ENCODE measurements around the gene AREL1. TPM values are rescaled to one million over a fixed set of nuclear protein-coding genes. Genes with fewer than 3 reads are reported as not detected.
A peak's percentile ranks its signal among the peaks of the same experiment; 100 is the strongest.

AREL1 gene
- total and polyA plus RNA-seq, 10 of the 15 experiments (the other 5 are each of a cell fraction or from before 2014, with no cell fraction given) = 6.2 to 40.4 (median 23.7) TPM

GRCh38 chr14:74712499-74713394 lies at the start of gene AREL1, which contains the start of gene FCF1 (continued):
- TF ChIP-seq, protein P1, sequence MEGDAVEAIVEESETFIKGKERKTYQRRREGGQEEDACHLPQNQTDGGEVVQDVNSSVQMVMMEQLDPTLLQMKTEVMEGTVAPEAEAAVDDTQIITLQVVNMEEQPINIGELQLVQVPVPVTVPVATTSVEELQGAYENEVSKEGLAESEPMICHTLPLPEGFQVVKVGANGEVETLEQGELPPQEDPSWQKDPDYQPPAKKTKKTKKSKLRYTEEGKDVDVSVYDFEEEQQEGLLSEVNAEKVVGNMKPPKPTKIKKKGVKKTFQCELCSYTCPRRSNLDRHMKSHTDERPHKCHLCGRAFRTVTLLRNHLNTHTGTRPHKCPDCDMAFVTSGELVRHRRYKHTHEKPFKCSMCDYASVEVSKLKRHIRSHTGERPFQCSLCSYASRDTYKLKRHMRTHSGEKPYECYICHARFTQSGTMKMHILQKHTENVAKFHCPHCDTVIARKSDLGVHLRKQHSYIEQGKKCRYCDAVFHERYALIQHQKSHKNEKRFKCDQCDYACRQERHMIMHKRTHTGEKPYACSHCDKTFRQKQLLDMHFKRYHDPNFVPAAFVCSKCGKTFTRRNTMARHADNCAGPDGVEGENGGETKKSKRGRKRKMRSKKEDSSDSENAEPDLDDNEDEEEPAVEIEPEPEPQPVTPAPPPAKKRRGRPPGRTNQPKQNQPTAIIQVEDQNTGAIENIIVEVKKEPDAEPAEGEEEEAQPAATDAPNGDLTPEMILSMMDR (IDR thresholded peaks at IDR 0.05 in 2 of 3, conservative IDR thresholded peaks at IDR 0.05 in 1 of 3; ENCODE audit: control insufficient read depth in 2 of 3, extremely low read depth in 1 of 3, insufficient read depth in 1 of 3, low read depth in 3 of 3, low read length in 3 of 3) = no peak
- TF ChIP-seq RB1 (IDR thresholded peaks at IDR 0.05; ENCODE audit: borderline replicate concordance) (peak; percentile 81; the same call in 1 of the 2 replicates), IRF5 (IDR thresholded peaks at IDR 0.05; ENCODE audit: borderline replicate concordance) (no peak), MXI1 (IDR thresholded peaks at IDR 0.05; ENCODE audit: low read depth, low read length) (peak; percentile 90), ZBTB4 (CRISPR knock-in tag; IDR thresholded peaks at IDR 0.05) (no peak), SMARCA5 (IDR thresholded peaks at IDR 0.05) (no peak), ZNF592 (IDR thresholded peaks at IDR 0.05) (no peak), ZSCAN29 (IDR thresholded peaks at IDR 0.05) (no peak), CBFB (IDR thresholded peaks at IDR 0.05; ENCODE audit: low read depth) (peak; percentile 63; the same call in 1 of the 2 replicates), DPF2 (IDR thresholded peaks at IDR 0.05) (no peak), SUZ12 (IDR thresholded peaks at IDR 0.05; ENCODE audit: unreplicated experiment) (no peak), EED (IDR thresholded peaks at IDR 0.05; ENCODE audit: low read depth) (no peak)
- TF ChIP-seq, protein P2, sequence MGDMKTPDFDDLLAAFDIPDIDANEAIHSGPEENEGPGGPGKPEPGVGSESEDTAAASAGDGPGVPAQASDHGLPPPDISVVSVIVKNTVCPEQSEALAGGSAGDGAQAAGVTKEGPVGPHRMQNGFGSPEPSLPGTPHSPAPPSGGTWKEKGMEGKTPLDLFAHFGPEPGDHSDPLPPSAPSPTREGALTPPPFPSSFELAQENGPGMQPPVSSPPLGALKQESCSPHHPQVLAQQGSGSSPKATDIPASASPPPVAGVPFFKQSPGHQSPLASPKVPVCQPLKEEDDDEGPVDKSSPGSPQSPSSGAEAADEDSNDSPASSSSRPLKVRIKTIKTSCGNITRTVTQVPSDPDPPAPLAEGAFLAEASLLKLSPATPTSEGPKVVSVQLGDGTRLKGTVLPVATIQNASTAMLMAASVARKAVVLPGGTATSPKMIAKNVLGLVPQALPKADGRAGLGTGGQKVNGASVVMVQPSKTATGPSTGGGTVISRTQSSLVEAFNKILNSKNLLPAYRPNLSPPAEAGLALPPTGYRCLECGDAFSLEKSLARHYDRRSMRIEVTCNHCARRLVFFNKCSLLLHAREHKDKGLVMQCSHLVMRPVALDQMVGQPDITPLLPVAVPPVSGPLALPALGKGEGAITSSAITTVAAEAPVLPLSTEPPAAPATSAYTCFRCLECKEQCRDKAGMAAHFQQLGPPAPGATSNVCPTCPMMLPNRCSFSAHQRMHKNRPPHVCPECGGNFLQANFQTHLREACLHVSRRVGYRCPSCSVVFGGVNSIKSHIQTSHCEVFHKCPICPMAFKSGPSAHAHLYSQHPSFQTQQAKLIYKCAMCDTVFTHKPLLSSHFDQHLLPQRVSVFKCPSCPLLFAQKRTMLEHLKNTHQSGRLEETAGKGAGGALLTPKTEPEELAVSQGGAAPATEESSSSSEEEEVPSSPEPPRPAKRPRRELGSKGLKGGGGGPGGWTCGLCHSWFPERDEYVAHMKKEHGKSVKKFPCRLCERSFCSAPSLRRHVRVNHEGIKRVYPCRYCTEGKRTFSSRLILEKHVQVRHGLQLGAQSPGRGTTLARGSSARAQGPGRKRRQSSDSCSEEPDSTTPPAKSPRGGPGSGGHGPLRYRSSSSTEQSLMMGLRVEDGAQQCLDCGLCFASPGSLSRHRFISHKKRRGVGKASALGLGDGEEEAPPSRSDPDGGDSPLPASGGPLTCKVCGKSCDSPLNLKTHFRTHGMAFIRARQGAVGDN (IDR thresholded peaks at IDR 0.05) = peak; percentile 64

Measured in GM12878 (cell line).